NCI-H526 (cell line): ENCODE results near the gene NHS.

Experiments
- DNase-seq, 2 experiments: peaks; one replicate each; lab custom pipeline; 2025; lab: John Stamatoyannopoulos, UW

NHS gene

DNA sequence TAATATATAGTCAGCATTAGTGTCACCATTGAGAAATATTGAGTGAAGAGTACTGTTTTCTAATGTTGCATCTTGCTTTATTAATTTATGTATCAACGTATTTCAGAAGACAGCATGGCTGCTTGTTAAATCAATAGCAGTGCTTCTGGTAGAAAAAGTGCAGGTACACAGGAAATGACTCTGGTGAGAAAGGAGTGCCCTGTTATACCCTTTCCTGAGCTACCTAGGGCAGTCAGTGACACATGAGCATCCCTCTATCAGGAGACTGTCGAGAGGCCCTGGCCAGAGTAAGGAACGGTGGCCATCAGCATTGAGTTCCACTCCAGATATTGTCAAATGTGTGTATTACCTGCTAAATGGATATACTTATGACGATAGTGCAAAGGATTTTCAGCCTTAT is 404.4 kb downstream of the NHS start:
- DNase-seq = no peak
